Calu3 (cell line): ENCODE results near the gene STK39. TPM values are rescaled to one million over a fixed set of nuclear protein-coding genes. Genes with fewer than 3 reads are reported as not detected.

Experiments
- BruUV-seq: library from RNA; stranded (reverse); fragments of 400-500 nt; replicated peaks from 2 replicates; lab custom pipeline; 2021; lab: Mats Ljungman, UMichigan
- CTCF ChIA-PET: fragments of 300-600 bp; sonication (Branson Sonifier 250); formaldehyde crosslinking; loops from one replicate; lab custom pipeline; 2022; ENCODE audit warnings: antibody characterized with exemption; lab: Charles Lee
- DNase-seq: peaks from one replicate; pipeline ENCODE4 v3.0.0; 2022
- H3K27ac Mint-ChIP-seq: one replicate; pipeline ENCODE4 v1.8.0; 2022; ENCODE audit warnings: mixed read lengths; ENCODE audit not compliant: unreplicated experiment
- H3K27me3 Mint-ChIP-seq: one replicate; pipeline ENCODE4 v1.8.0; 2022; ENCODE audit warnings: mixed read lengths; ENCODE audit not compliant: unreplicated experiment
- H3K36me3 Mint-ChIP-seq: one replicate; pipeline ENCODE4 v1.8.0; 2022; ENCODE audit warnings: mild to moderate bottlenecking, moderate library complexity, mixed read lengths; ENCODE audit not compliant: insufficient read depth, unreplicated experiment
- H3K4me1 Mint-ChIP-seq: one replicate; pipeline ENCODE4 v1.8.0; 2022; ENCODE audit warnings: mild to moderate bottlenecking, low read depth, mixed read lengths; ENCODE audit not compliant: unreplicated experiment
- H3K4me3 Mint-ChIP-seq: one replicate; pipeline ENCODE4 v1.8.0; 2022; ENCODE audit warnings: mild to moderate bottlenecking, low read depth, moderate library complexity, mixed read lengths; ENCODE audit not compliant: unreplicated experiment
- H3K9me3 Mint-ChIP-seq: one replicate; pipeline ENCODE4 v1.8.0; 2022; ENCODE audit warnings: low read depth, mixed read lengths; ENCODE audit not compliant: unreplicated experiment
- CTCF ChIP-seq: fragments of 200-600 bp; IDR thresholded peaks from one replicate; pipeline ENCODE4 v1.8.0; 2022; ENCODE audit warnings: antibody characterized with exemption; ENCODE audit not compliant: unreplicated experiment
- intact Hi-C: fragments of 100-400 bp; cut with micrococcal nuclease; formaldehyde crosslinking; loops from one replicate; pipeline ENCODE4 v1.10.0; 2022; ENCODE audit not compliant: unreplicated experiment
- total RNA-seq: library from RNA; stranded (reverse); gene quantifications from 2 replicates; pipeline ENCODE4 v1.2.3, GENCODE V29; 2022

The STK39 gene
- total RNA-seq, 1 experiment from 2014 or later, result 110 TPM

DNA sequence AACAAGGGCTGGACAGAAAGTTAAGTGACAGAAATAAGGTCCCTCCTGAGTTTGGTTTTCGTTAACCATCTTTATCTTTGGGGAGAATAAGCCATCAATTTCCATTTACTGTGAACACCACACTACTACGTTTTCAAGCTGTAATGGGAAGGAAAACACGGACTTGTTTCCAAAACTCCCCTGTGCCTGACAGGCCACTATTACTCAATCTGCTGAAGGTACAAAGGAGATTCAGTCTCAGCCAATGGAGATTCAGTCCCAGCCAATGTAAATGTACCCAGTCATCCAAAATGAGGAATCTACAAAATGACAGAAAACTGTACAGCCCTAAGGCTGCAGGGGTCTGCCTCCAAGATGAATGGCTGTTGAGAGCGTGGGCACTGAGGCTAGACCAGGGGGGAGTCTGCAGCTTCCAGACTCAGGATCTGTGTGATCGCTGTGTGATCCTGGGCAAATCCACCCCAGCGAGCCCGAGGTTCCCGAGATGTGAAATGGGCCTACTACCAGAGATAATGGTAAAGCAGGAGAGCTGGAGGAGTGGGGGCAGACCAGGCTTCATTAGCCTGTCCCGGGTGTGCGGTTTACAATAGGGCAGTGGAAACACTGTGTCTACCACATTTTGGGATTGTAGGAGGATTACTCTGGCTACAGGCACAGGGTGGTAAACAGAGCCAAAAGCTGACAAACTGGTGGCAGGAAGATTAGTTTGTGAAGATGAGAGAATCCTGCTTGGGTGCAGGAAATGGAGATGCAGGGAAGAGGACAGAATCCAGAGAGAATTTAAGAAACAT lies 284.8 kb downstream of the STK39 start:
- H3K4me3 Mint-ChIP-seq, result no peak overlapping the region
- no peak overlapping the region for H3K27ac Mint-ChIP-seq
- H3K27me3 Mint-ChIP-seq, result no peaks in the 10 kb centered on the region
- no peak for TF ChIP-seq CTCF
- intact Hi-C loops, result no loop called here
- no peaks in the 10 kb centered on the region for H3K9me3 Mint-ChIP-seq
- peaks cover 28% of the 10 kb centered on the region for H3K36me3 Mint-ChIP-seq
- no peaks in the 10 kb centered on the region for H3K4me1 Mint-ChIP-seq
- no TSS peak for BruUV-seq
- CTCF ChIA-PET, result no interaction called here
- DNase-seq, result no peak

GRCh38 chr2:167961536-167962048 lies 285.8 kb downstream of the STK39 start:
- Mint-ChIP-seq H3K4me3 (no peak overlapping the region), H3K4me1 (no peaks in the 10 kb centered on the region), H3K36me3 (peaks cover 28% of the 10 kb centered on the region), H3K9me3 (no peaks in the 10 kb centered on the region), H3K27me3 (no peaks in the 10 kb centered on the region), H3K27ac (no peak overlapping the region)
- CTCF ChIA-PET, result no interaction called here
- no peak for DNase-seq
- TF ChIP-seq CTCF, result no peak
- BruUV-seq, result no TSS peak
- intact Hi-C loops, result no loop called here

DNA sequence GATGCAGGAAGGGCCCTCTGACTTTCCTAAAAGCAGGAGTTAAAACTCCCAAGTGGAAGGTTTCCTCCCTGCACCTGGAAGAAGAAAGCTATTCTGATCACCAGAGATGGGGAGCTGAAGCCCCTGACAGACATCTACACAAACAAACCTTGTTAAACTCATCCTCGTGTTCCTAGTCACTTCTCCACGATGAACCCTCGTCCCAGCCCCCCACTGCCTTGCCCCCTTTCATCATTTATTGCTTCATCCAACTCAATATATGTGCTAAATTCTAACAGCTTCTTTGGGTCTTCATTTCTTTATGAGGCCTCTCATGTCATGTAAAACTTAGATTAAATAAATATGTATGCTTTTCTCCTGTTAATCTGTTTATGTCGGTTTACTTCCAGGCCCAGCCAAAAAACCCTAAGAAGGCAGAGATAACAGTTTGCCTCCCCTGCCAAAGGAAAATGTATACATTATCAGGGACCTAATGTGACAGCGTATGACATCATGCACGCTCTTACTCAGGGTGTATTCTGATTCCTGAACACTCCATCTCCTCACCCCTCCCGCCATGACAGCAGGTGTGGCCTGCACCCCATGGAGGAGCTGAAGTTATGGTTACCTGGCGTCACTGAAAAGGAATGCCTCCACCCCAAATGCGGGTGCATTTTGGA lies 287.2 kb downstream of the STK39 start:
- Mint-ChIP-seq H3K9me3 (no peaks in the 10 kb centered on the region), H3K4me3 (no peak overlapping the region), H3K27ac (no peak overlapping the region), H3K36me3 (peaks cover 28% of the 10 kb centered on the region), H3K27me3 (no peaks in the 10 kb centered on the region), H3K4me1 (no peaks in the 10 kb centered on the region)
- CTCF ChIA-PET, result no interaction called here
- TF ChIP-seq CTCF, result no peak
- intact Hi-C loops, result no loop called here
- BruUV-seq, result no TSS peak
- no peak for DNase-seq

GRCh38 chr2:167957662-167958061 lies 289.7 kb downstream of the STK39 start:
- no peak for TF ChIP-seq CTCF
- H3K27me3 Mint-ChIP-seq, result no peaks in the 10 kb centered on the region
- no peaks in the 10 kb centered on the region for H3K4me1 Mint-ChIP-seq
- no TSS peak for BruUV-seq
- H3K9me3 Mint-ChIP-seq, result no peaks in the 10 kb centered on the region
- intact Hi-C loops, result no loop called here
- CTCF ChIA-PET, result no interaction called here
- peaks cover 16% of the 10 kb centered on the region for H3K36me3 Mint-ChIP-seq
- no peak for DNase-seq
- no peak overlapping the region for H3K4me3 Mint-ChIP-seq
- no peak overlapping the region for H3K27ac Mint-ChIP-seq
